GM19043 (cell line): ENCODE measurements around the gene WDR82.
A peak's percentile ranks its signal among the peaks of the same experiment; 100 is the strongest.
"Not testable (repeated sequence)": the region's sequence is repeated elsewhere in the genome, so short reads cannot be mapped to it uniquely, and the experiment has no call there.

Experiments used
- ATAC-seq: cut with Tn5 transposase; IDR thresholded peaks from one replicate; pipeline ENCODE4 v1.9.1; 2021; ENCODE audit warnings: low read depth; ENCODE audit not compliant: unreplicated experiment

The WDR82 gene

GRCh38 chr3:52290596-52291507, 12.4 kb upstream of the WDR82 start:
- ATAC-seq = no peak

- no peak for ATAC-seq
These were observed 11.5 kb upstream of the WDR82 start for GRCh38 chr3:52289747-52290595.

GRCh38 chr3:52289338-52289746, 10.9 kb upstream of the WDR82 start:
- ATAC-seq = no peak

GRCh38 chr3:52288674-52289073, 10.2 kb upstream of the WDR82 start:
- ATAC-seq = no peak

GRCh38 chr3:52286777-52287110, 8.3 kb upstream of the WDR82 start:
- no peak for ATAC-seq

- not testable (repeated sequence) for ATAC-seq
These were observed 5.6 kb upstream of the WDR82 start for GRCh38 chr3:52284051-52284450.

GRCh38 chr3:52283306-52283705, 4.9 kb upstream of the WDR82 start:
- ATAC-seq = no peak

GRCh38 chr3:52281981-52282801, 3.7 kb upstream of the WDR82 start:
- no peak for ATAC-seq

GRCh38 chr3:52280050-52280461, 1.6 kb upstream of the WDR82 start:
- ATAC-seq = no peak

- no peak for ATAC-seq
These were observed 1.1 kb upstream of the WDR82 start for GRCh38 chr3:52279596-52279995.

GRCh38 chr3:52277972-52278509, 408 bp downstream of the WDR82 start:
- ATAC-seq = peak; percentile 35

- no peak for ATAC-seq
These were observed 1.1 kb downstream of the WDR82 start for GRCh38 chr3:52277071-52277964.

- ATAC-seq = not testable (repeated sequence)
These were observed 3.7 kb downstream of the WDR82 start for GRCh38 chr3:52274781-52275180.

- ATAC-seq = no peak
These were observed 5.6 kb downstream of the WDR82 start for GRCh38 chr3:52272831-52273230.

- not testable (repeated sequence) for ATAC-seq
These were observed 6.3 kb downstream of the WDR82 start for GRCh38 chr3:52272172-52272571.

GRCh38 chr3:52270252-52270754, 8.1 kb downstream of the WDR82 start:
- no peak for ATAC-seq

- ATAC-seq = no peak
These were observed 8.7 kb downstream of the WDR82 start for GRCh38 chr3:52269776-52270175.

GRCh38 chr3:52268036-52268435, 10.4 kb downstream of the WDR82 start:
- ATAC-seq = no peak

- no peak for ATAC-seq
These were observed 13.1 kb downstream of the WDR82 start for GRCh38 chr3:52265387-52265786.
